Upper lobe of right lung (tissue), 1 donor: ENCODE data around the gene TLK2. TPM values are rescaled to one million over a fixed set of nuclear protein-coding genes. Genes with fewer than 3 reads are reported as not detected.

ENCODE experiments used
- ATAC-seq: fragments of 200-7000 bp; cut with Tn5 transposase; one replicate; pipeline ENCODE4 v1.9.1; 2020; ENCODE audit warnings: mild to moderate bottlenecking, moderate library complexity
- DNase-seq: peaks from one replicate; pipeline ENCODE4 v3.0.0-alpha.2; 2020
- H3K27ac ChIP-seq: fragments of 200-600 bp; one replicate; pipeline ENCODE4 v1.8.0; 2022
- H3K27me3 ChIP-seq: fragments of 200-600 bp; one replicate; pipeline ENCODE4 v1.8.0; 2022; ENCODE audit warnings: mild to moderate bottlenecking
- H3K36me3 ChIP-seq: fragments of 200-600 bp; one replicate; pipeline ENCODE4 v1.8.0; 2022
- H3K4me1 ChIP-seq: fragments of 200-600 bp; one replicate; pipeline ENCODE4 v1.8.0; 2022
- H3K4me3 ChIP-seq: fragments of 200-600 bp; one replicate; pipeline ENCODE4 v1.8.0; 2022; ENCODE audit warnings: mild to moderate bottlenecking
- H3K9me3 ChIP-seq: fragments of 200-600 bp; one replicate; pipeline ENCODE4 v1.8.0; 2022
- intact Hi-C: fragments of 100-400 bp; cut with DNase I; formaldehyde crosslinking; loops from one replicate; pipeline ENCODE4 v1.11.0; 2022
- total RNA-seq: library from RNA; stranded (reverse); fragmentation: NEBNext Ultra II Directional; extraction: Animal tissue kit (Norgen Biotek cat#: 25700); gene quantifications from one replicate; pipeline ENCODE4 v1.2.1, GENCODE V29; 2021
- TF ChIP-seq, protein P1 (sequence below): fragments of 200-600 bp; IDR thresholded peaks from one replicate; pipeline ENCODE4 v1.8.0; 2022; ENCODE audit warnings: antibody characterized with exemption
- donor health status: DM: no; HTN: yes; CAD: no; lungs with severe emphysema.

TLK2 gene
- total RNA-seq, 1 donor from 2014 or later = 38.4 TPM

- intact Hi-C loops = no loop called here
- Histone ChIP-seq H3K4me1 (peaks cover 20% of the 10 kb centered on the region), H3K36me3 (no peaks in the 10 kb centered on the region), H3K27me3 (no peaks in the 10 kb centered on the region), H3K9me3 (no peaks in the 10 kb centered on the region), H3K27ac (no peak overlapping the region), H3K4me3 (no peak overlapping the region)
- ATAC-seq = no peak
- DNase-seq = no peak
- TF ChIP-seq, protein P1, sequence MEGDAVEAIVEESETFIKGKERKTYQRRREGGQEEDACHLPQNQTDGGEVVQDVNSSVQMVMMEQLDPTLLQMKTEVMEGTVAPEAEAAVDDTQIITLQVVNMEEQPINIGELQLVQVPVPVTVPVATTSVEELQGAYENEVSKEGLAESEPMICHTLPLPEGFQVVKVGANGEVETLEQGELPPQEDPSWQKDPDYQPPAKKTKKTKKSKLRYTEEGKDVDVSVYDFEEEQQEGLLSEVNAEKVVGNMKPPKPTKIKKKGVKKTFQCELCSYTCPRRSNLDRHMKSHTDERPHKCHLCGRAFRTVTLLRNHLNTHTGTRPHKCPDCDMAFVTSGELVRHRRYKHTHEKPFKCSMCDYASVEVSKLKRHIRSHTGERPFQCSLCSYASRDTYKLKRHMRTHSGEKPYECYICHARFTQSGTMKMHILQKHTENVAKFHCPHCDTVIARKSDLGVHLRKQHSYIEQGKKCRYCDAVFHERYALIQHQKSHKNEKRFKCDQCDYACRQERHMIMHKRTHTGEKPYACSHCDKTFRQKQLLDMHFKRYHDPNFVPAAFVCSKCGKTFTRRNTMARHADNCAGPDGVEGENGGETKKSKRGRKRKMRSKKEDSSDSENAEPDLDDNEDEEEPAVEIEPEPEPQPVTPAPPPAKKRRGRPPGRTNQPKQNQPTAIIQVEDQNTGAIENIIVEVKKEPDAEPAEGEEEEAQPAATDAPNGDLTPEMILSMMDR = no peak
These were observed 146.7 kb downstream of the TLK2 start for GRCh38 chr17:62625184-62625869.

GRCh38 chr17:62625870-62626200 lies 147.2 kb downstream of the TLK2 start:
- DNase-seq (no peak), ATAC-seq (no peak)
- no peak overlapping the region for H3K27ac ChIP-seq
- no peaks in the 10 kb centered on the region for H3K9me3 ChIP-seq
- intact Hi-C loops = no loop called here
- no peak overlapping the region for H3K4me3 ChIP-seq
- H3K27me3 ChIP-seq = no peaks in the 10 kb centered on the region
- H3K36me3 ChIP-seq = no peaks in the 10 kb centered on the region
- peaks cover 20% of the 10 kb centered on the region for H3K4me1 ChIP-seq
- TF ChIP-seq, protein P1 = no peak

DNA sequence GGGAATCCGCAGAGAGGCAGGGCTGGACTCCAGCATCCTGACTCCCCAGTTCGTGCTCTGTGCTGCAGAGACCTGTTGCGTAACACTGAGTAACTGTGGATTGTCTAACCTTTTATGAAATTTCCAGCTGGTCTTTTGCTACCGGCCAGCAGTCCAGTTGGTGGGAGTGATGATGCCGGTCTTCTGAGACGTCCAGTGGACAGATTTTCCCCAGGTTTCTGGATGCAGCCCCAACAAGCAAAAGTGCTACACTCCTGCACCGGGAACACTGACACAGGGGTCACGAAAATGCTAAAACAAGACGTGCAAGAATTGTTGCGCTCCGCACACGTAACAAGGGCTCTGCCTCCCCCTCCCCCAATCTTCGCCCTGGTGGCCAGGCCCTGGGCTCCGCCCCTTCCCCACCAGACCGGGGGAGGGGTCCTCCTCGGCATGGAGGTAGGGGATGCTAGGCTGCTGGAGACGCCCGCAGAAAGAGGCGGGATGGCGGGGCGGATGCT lies 148.1 kb downstream of the TLK2 start:
- TF ChIP-seq, protein P1 = no peak
- peak; percentile 76 for DNase-seq
- Histone ChIP-seq H3K27ac (peak overlapping the region; percentile 91), H3K4me1 (peaks cover 20% of the 10 kb centered on the region), H3K36me3 (no peaks in the 10 kb centered on the region), H3K4me3 (peak overlapping the region; percentile 66), H3K9me3 (no peaks in the 10 kb centered on the region), H3K27me3 (no peaks in the 10 kb centered on the region)
- ATAC-seq = peak; percentile 34
- intact Hi-C loops = no loop called here

DNA sequence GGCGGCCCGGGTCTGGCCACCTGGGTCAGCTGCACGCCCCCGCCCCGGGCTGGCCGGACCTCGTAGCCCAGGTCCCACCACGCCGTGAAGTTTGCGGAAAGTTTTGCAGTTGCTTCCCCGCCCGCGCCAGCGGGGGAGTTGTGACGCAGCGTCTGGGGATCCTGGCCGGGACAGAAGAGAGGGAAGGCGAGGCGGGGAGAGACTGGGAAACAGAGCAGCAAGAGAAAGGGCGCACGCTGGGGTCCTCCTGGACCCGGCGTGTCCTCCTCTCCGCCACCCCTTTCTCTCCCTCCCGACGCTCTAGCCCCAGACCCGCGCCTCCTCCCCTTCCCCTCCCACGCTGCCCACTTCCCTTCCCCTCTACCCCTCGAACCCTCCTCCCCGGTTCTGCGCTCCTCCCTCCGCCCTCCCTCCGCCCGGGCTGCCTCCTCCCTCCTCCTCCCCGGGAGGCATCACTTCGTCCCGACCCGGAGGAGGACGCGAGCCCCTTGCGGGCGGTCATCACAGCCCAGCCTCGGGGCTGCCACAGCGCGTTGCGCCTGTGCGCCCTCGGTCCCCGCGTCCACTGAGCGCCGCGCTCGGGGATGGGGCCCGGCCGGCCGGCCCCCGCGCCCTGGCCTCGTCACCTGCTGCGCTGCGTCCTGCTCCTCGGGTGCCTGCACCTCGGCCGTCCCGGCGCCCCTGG lies 148.7 kb downstream of the TLK2 start, which contains the start of gene MRC2:
TSS of gene MRC2 (plus strand) at position 452 of the 685 bp plus-strand sequence. CDS start at position 585, 133 bp downstream.
- Histone ChIP-seq H3K27ac (peak within 1 kb of the TSS; percentile 91), H3K36me3 (no peaks in the 10 kb centered on the region), H3K4me1 (peaks cover 20% of the 10 kb centered on the region), H3K4me3 (peak within 1 kb of the TSS; percentile 66), H3K27me3 (no peaks in the 10 kb centered on the region), H3K9me3 (no peaks in the 10 kb centered on the region)
- intact Hi-C loops = no loop called here
- TF ChIP-seq, protein P1 = no peak
- DNase-seq (peak; percentile 89), ATAC-seq (peak; percentile 80)

DNA sequence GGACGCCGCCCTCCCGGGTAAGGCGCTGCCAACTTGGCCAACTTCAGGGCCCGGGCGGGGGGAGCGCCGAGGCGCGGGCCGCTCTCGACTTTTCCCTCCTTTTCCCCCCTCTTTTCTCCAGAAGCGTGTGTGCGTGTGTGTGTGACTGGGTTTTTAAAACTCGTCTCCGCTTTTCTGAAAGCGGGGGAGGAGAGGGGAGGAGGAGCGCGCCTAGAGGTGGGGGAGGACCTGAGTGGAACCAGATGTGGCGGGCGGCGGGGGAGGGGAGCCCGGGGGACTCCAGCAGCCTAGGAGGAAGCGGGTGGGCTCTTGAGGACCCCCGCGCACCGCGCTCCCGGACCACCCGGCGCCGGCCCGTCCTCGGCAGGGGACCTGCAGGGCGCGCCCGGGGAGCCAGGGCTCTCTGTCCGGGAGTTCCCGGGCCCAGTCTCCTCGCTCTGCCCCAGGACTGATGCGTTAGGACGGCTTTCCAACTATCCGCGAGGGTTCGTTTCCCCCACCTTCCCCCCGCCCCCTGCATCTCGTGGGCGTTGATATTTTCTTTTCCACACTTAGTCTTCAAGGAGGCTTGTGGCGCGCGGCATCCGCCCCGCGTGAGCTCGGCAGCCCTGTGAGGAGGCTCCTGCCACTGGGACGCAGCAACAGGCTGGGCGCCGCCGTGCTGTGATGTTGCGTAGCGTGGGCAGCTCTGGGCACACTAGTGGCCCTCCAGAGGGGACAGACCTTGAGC lies 149.4 kb downstream of the TLK2 start:
- TF ChIP-seq, protein P1 = no peak
- intact Hi-C loops = no loop called here
- DNase-seq (peak; percentile 79), ATAC-seq (peak; percentile 39)
- Histone ChIP-seq H3K4me1 (peaks cover 24% of the 10 kb centered on the region), H3K9me3 (no peaks in the 10 kb centered on the region), H3K4me3 (peak overlapping the region; percentile 66), H3K36me3 (no peaks in the 10 kb centered on the region), H3K27me3 (no peaks in the 10 kb centered on the region), H3K27ac (peak overlapping the region; percentile 91)
